Peyer's patch (tissue), 4 donors: ENCODE results near the gene ARHGAP15.

Experiments used
- CTCF ChIP-seq, 6 experiments: fragments of 450-650 bp in 4 of 6; fragments of 200-600 bp in 2 of 6; sonication (generic) in 1 of 6; IDR thresholded peaks; one replicate each; pipeline ENCODE4 v1.5.1; 2017 to 2019; ENCODE audit warnings: antibody characterized with exemption in 6 of 6, mild to moderate bottlenecking in 3 of 6, moderate library complexity in 1 of 6
- POLR2A ChIP-seq, 2 donors: fragments of 450-650 bp; IDR thresholded peaks; one replicate each; pipeline ENCODE4 v1.5.1; 2017; ENCODE audit warnings: antibody characterized with exemption in 2 of 2, mild to moderate bottlenecking in 2 of 2, moderate library complexity in 2 of 2

- TF ChIP-seq CTCF (IDR thresholded peaks at IDR 0.05) (no peak), POLR2A (IDR thresholded peaks at IDR 0.05) (no peak)
Observed at GRCh38 chr2:143635936-143636335, 506.7 kb downstream of the ARHGAP15 start.
